OCI-LY1 (cell line): ENCODE results near the gene PLD1.

Source experiments
- CTCF ChIP-seq: fragments of 200-600 bp; sonication (generic), shearing (Covaris generic); IDR thresholded peaks from 2 replicates; pipeline ENCODE4 v1.5.1; 2017; ENCODE audit warnings: mild to moderate bottlenecking, antibody characterized with exemption, low read length, moderate library complexity, mixed read lengths
- EZH2 ChIP-seq: fragments of 200-600 bp; sonication (generic), shearing (Covaris generic); IDR thresholded peaks from 2 replicates; pipeline ENCODE4 v1.8.0; 2017; ENCODE audit warnings: borderline replicate concordance, mixed run types, mild to moderate bottlenecking, antibody characterized with exemption, low read length, moderate library complexity, mixed read lengths

- no peak for TF ChIP-seq CTCF
- TF ChIP-seq EZH2 = no peak
Measured at GRCh38 chr3:171574556-171575240, 235.6 kb downstream of the PLD1 start.
